Superior temporal gyrus (tissue), 1 donor: ENCODE measurements around the gene FGD4.

Experiments
- DNase-seq: peaks from one replicate; pipeline ENCODE4 v3.0.0-alpha.2; 2016; ENCODE audit errors: extremely low spot score

FGD4 gene

GRCh38 chr12:32455607-32456071 lies 56.3 kb downstream of the FGD4 start:
- peak; percentile 94 for DNase-seq

GRCh38 chr12:32457251-32458025 lies 58.1 kb downstream of the FGD4 start:
- DNase-seq, result peak; percentile 47

DNA sequence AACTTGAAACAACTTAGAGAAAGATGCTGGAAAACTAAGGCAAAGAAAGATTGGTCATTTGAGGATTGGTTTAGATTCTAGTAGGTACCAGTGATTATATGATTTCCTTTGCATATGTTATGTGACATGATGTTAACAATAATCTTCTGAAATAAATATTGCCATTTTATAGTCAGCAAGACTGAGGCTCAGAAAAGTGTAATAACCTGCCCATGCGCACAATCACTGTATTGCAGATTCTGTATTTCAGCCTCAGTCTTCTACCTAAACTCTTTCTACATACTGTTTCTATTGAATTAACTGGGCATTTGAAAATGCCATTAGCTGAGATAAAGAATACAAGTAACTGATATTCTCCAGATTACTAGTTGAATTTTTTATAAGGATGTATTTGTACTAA lies 61.3 kb downstream of the FGD4 start:
- no peak for DNase-seq

- DNase-seq, result no peak
Measured at GRCh38 chr12:32462908-32463307, 63.5 kb downstream of the FGD4 start.

DNA sequence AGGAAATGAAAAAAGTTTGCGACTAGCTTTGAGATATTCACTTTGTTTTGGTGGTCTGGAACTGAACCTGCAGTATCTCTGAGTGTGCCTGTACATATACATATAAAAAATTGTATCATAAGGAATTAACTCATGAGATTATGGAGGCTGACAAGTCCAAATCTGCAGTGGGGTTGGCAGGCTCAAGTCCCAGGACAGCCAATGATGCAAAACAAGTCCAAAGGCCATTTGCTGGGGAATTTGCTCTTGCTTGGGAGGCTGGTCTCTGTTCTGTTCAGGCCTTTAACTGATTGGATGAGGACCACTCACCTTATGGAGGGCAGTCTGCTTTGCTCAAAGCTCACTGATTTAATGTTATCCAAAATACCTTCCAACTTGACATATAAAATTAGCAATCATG lies 66.8 kb downstream of the FGD4 start:
- no peak for DNase-seq

GRCh38 chr12:32466986-32467711 lies 67.8 kb downstream of the FGD4 start:
- no peak for DNase-seq

- no peak for DNase-seq
Measured at GRCh38 chr12:32467959-32468863, 68.9 kb downstream of the FGD4 start.

DNA sequence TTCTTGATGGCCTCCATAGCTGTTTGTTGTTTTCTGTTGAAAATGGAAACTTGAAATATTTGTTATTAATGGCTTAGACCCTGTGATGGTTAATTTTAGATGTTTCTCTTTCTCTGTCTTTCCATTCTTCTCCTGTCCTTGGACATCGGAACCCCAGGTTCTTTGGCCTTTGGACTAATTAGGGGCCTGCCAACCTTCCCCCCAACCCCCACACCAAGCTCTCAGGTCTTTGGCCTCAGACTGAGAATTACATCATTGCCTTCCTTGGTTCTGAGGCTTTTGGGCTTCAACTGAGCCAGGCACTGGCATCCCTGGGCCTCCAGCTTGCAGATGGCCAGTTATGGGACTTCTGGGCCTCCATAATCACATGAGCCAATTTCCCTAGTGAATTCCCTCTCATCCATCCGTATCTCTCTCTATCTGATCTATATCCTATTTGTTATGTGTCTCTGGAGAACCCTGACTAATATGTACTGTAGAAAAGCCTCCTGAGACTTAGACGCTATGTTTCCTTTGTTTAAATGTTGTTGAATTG lies 71.6 kb downstream of the FGD4 start:
- DNase-seq, result no peak

DNA sequence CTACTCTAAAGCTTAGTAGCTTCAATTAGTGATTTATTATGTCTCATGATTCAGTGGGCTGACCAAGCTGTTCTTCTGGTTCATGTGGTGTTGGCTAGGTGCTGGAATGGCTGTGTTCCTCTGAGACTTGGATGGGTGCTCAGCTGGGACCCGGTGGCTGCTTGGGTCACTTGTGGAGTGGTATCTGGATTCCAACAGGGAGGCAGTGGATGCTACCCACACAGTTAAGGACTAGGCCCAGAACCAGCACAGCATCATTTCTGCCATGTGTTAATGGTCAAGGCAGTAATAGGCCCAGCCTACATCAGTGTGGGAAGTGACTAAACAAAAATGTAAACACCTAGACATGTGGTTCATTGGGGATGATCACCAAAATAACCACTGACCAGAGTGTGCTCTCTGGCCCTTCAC lies 72.2 kb downstream of the FGD4 start:
- no peak for DNase-seq

- DNase-seq, result no peak
Measured at GRCh38 chr12:32475724-32476123, 76.4 kb downstream of the FGD4 start.

- DNase-seq, result no peak
Measured at GRCh38 chr12:32476446-32476845, 77.1 kb downstream of the FGD4 start.

DNA sequence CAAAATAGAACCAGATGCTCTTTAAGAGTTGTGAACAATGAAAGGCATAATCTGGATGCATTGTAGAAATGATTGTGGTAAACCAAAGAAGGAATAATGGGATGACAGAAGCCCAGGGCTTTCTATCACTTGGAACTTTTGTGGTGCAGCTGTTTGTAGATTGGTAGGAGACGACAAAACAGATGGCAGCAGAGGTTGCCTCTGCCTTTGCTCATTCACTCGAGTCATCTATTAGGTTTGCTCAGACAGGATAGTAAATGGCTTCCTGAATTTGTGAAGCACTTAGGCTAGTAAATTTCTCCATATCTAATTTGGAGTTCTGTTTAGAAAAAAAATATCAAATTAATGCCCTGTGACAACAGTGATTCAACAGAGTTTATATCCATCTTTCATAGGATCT lies 78.4 kb downstream of the FGD4 start:
- no peak for DNase-seq

DNA sequence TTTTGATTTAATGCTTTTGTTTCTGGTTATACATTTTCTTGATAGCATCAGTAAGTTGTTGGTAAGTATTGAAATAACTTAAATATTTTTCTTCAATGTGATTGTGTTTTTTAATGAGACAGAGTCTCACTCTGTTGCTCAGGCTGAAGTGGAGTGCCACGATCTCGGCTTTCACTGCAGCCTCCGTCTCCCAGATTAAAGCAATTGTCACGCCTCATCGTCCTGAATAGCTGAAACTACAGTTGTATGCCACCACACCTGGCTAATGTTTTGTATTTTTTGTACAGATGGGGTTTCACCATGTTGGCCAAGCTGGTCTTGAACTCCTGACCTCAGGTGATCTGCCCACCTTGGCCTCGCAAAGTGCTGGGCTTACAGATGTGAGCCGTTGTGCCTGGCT lies 78.8 kb downstream of the FGD4 start:
- no peak for DNase-seq

- no peak for DNase-seq
Measured at GRCh38 chr12:32478858-32479725, 79.7 kb downstream of the FGD4 start.

DNA sequence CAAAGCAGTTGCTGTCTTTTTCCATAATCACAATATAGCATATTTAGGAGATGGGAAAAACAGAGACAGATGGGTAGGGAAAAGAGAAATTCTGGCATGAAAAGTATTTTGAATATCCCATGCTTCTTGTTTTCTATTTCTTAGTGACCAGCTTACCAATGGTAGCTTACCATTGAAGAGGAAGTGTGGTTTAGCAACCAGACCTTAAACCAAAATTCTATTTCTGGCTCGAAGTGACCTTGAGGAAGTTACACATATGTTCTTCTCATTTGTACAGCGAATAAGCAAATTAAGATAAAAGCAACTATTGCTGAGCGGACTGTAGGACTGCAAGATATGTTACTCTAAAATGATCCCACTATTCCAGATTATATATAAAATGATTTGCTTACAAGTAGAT lies 82.9 kb downstream of the FGD4 start:
- no peak for DNase-seq

DNA sequence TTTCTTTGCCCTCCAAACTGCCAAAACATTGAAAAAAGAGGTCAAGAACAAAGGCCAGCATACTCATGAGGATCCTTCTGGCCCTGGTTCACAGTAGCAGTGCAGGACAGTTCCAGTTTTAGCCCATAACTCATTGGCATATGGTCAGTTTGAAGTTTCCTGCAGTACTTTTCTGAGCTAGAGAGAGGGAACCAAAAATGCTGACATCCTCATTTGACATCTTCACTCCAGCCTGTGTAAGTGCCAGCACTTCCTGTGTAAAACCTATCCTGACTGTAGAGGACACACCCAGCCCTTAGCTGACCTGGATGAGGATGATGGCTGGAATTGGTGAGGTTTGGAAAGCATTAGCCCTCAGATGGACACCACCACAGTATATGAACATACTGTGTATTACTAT lies 84.1 kb downstream of the FGD4 start:
- DNase-seq, result no peak

DNA sequence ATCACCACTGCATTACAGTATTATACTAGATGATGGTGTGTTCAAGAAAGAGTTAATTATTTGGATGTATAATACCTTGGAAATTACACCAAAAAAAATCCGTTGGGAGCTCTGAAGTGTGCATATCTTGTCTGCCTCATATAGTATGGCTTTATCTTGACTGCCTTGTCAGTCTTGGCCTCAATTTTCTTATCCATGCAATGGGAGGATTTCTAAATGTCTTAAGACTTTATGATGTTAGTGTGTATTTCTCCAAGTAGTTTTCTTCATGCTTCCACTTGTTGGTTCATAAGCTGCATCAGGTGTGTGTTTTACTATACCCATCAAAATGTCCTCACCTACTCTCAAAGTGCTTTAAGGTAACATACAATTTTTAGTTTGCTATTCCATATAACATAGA lies 84.6 kb downstream of the FGD4 start:
- DNase-seq, result peak; percentile 8

DNA sequence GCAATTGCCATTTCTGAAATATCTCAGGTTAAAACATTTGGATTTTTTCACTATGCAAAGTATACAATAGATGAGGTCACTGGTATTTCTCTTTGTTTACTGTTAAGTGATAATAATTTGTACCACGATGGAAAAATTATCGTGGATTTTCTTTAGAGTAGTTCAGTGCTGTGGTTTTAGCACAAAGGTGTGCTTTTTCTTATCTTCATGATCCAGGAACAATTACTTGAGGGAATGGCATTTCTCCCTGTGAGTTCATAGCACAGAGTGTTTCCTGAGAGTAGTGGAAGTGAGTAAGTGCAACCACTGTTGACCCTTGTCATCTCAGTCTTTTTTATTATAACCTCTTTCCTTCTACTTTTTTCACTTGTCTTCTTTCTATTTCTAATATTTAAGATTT lies 86.8 kb downstream of the FGD4 start:
- no peak for DNase-seq

DNA sequence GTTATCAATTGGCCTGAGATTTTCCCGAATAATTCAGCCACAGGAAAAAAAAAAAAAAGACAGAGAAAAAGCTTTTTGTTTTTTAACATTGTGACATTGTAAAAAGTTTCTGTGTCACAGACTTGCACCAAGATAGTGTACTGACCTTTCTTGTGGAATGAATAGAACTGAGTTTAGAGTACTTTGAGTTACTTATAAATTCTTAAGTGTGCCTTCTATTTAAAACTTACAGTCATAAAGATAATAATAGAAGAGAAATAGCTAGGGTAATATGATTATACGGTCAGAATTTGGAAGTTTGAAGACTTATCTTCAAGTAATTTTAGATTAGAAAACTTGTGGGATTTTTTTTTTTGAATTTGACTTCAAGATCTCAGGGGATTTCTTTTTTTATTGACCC lies 88.8 kb downstream of the FGD4 start:
- DNase-seq, result no peak

DNA sequence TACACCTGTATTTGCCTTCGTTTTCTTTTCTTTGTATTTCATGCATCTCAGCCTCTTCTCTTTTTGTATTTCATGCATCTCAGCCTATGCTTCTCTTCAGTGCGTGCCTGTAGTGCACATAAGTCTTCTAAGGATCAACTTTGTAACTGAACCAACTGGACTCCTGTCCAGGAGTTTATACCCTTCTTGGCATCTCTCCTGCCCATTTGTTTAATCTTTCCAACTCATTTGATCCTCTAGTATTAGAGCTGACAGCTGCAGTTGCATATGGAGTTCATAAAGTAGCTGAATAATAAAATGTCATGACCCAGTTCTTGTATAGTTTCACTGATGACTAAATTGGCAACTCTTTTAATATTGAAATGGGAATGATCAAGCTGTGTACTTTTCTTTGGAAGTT lies 89.7 kb downstream of the FGD4 start:
- DNase-seq, result no peak

- no peak for DNase-seq
Measured at GRCh38 chr12:32490801-32491200, 91.4 kb downstream of the FGD4 start.
